ENCODE measurements around the gene TYW1B. TPM values are rescaled to one million over a fixed set of nuclear protein-coding genes. Genes with fewer than 3 reads are reported as not detected.
"Not testable (repeated sequence)": the region's sequence is repeated elsewhere in the genome, so short reads cannot be mapped to it uniquely, and the experiment has no call there.

Gene TYW1B
- total RNA-seq, 1 experiment from 2014 or later = 1.7 TPM

GRCh38 chr7:72603073-72603472 lies 224.9 kb downstream of the TYW1B start:
- Mint-ChIP-seq H3K27ac (ENCODE audit: unreplicated experiment) (no peak overlapping the region), H3K27me3 (ENCODE audit: unreplicated experiment) (no peaks in the 10 kb centered on the region), H3K36me3 (ENCODE audit: insufficient read depth, unreplicated experiment) (no peaks in the 10 kb centered on the region), H3K4me1 (ENCODE audit: low read depth, unreplicated experiment) (no peaks in the 10 kb centered on the region), H3K9me3 (ENCODE audit: low read depth, unreplicated experiment) (peaks cover 2% of the 10 kb centered on the region), H3K4me3 (ENCODE audit: low read depth, unreplicated experiment) (no peak overlapping the region)
- no TSS peak for BruUV-seq (replicated peaks)
- CTCF ChIA-PET = no interaction called here
- TF ChIP-seq CTCF (IDR thresholded peaks at IDR 0.05; ENCODE audit: unreplicated experiment) = no peak
- DNase-seq = no peak
- intact Hi-C loops (cut with micrococcal nuclease; ENCODE audit: unreplicated experiment) = no loop called here

- H3K27ac Mint-ChIP-seq (ENCODE audit: unreplicated experiment); H3K4me3 Mint-ChIP-seq (ENCODE audit: low read depth, unreplicated experiment); H3K36me3 Mint-ChIP-seq (ENCODE audit: insufficient read depth, unreplicated experiment); CTCF ChIA-PET; H3K27me3 Mint-ChIP-seq (ENCODE audit: unreplicated experiment); H3K9me3 Mint-ChIP-seq (ENCODE audit: low read depth, unreplicated experiment); H3K4me1 Mint-ChIP-seq (ENCODE audit: low read depth, unreplicated experiment); BruUV-seq (replicated peaks); intact Hi-C loops (cut with micrococcal nuclease; ENCODE audit: unreplicated experiment); DNase-seq: not testable (repeated sequence)
Measured at GRCh38 chr7:72601683-72602082, 226.3 kb downstream of the TYW1B start.

- H3K36me3 Mint-ChIP-seq (ENCODE audit: insufficient read depth, unreplicated experiment); H3K9me3 Mint-ChIP-seq (ENCODE audit: low read depth, unreplicated experiment); H3K27ac Mint-ChIP-seq (ENCODE audit: unreplicated experiment); BruUV-seq (replicated peaks); H3K4me1 Mint-ChIP-seq (ENCODE audit: low read depth, unreplicated experiment); H3K27me3 Mint-ChIP-seq (ENCODE audit: unreplicated experiment); intact Hi-C loops (cut with micrococcal nuclease; ENCODE audit: unreplicated experiment); H3K4me3 Mint-ChIP-seq (ENCODE audit: low read depth, unreplicated experiment); CTCF ChIA-PET; DNase-seq: not testable (repeated sequence)
Measured at GRCh38 chr7:72590023-72590422, 238.0 kb downstream of the TYW1B start.

GRCh38 chr7:72587267-72587666 lies 240.7 kb downstream of the TYW1B start:
- H3K27me3 Mint-ChIP-seq (ENCODE audit: unreplicated experiment); H3K36me3 Mint-ChIP-seq (ENCODE audit: insufficient read depth, unreplicated experiment); H3K27ac Mint-ChIP-seq (ENCODE audit: unreplicated experiment); H3K9me3 Mint-ChIP-seq (ENCODE audit: low read depth, unreplicated experiment); H3K4me3 Mint-ChIP-seq (ENCODE audit: low read depth, unreplicated experiment); BruUV-seq (replicated peaks); intact Hi-C loops (cut with micrococcal nuclease; ENCODE audit: unreplicated experiment); DNase-seq; CTCF ChIA-PET; H3K4me1 Mint-ChIP-seq (ENCODE audit: low read depth, unreplicated experiment): not testable (repeated sequence)

GRCh38 chr7:72584576-72584975 lies 243.4 kb downstream of the TYW1B start:
- H3K4me3 Mint-ChIP-seq (ENCODE audit: low read depth, unreplicated experiment); DNase-seq; H3K36me3 Mint-ChIP-seq (ENCODE audit: insufficient read depth, unreplicated experiment); H3K4me1 Mint-ChIP-seq (ENCODE audit: low read depth, unreplicated experiment); BruUV-seq (replicated peaks); H3K27ac Mint-ChIP-seq (ENCODE audit: unreplicated experiment); H3K27me3 Mint-ChIP-seq (ENCODE audit: unreplicated experiment); intact Hi-C loops (cut with micrococcal nuclease; ENCODE audit: unreplicated experiment); CTCF ChIA-PET; H3K9me3 Mint-ChIP-seq (ENCODE audit: low read depth, unreplicated experiment): not testable (repeated sequence)

- H3K27ac Mint-ChIP-seq (ENCODE audit: unreplicated experiment); H3K9me3 Mint-ChIP-seq (ENCODE audit: low read depth, unreplicated experiment): not testable (repeated sequence)
Measured at GRCh38 chr7:72583620-72584361, 244.2 kb downstream of the TYW1B start.

GRCh38 chr7:72580142-72580770 lies 247.7 kb downstream of the TYW1B start:
- intact Hi-C loops (cut with micrococcal nuclease; ENCODE audit: unreplicated experiment); H3K27ac Mint-ChIP-seq (ENCODE audit: unreplicated experiment); H3K27me3 Mint-ChIP-seq (ENCODE audit: unreplicated experiment); H3K36me3 Mint-ChIP-seq (ENCODE audit: insufficient read depth, unreplicated experiment); DNase-seq; H3K4me3 Mint-ChIP-seq (ENCODE audit: low read depth, unreplicated experiment); H3K4me1 Mint-ChIP-seq (ENCODE audit: low read depth, unreplicated experiment); H3K9me3 Mint-ChIP-seq (ENCODE audit: low read depth, unreplicated experiment); CTCF ChIA-PET; BruUV-seq (replicated peaks): not testable (repeated sequence)

More at GRCh38 chr7:72583620-72584361, 244.2 kb downstream of the TYW1B start:
- H3K27me3 Mint-ChIP-seq (ENCODE audit: unreplicated experiment); DNase-seq; BruUV-seq (replicated peaks); CTCF ChIA-PET; H3K4me3 Mint-ChIP-seq (ENCODE audit: low read depth, unreplicated experiment); intact Hi-C loops (cut with micrococcal nuclease; ENCODE audit: unreplicated experiment); H3K36me3 Mint-ChIP-seq (ENCODE audit: insufficient read depth, unreplicated experiment); H3K4me1 Mint-ChIP-seq (ENCODE audit: low read depth, unreplicated experiment): not testable (repeated sequence)

All from Calu3 (cell line).